Hepatocyte (in vitro differentiated cells): ENCODE measurements around the gene CD81.

ENCODE experiments used
- EZH2 ChIP-seq: fragments of 200-600 bp; sonication (generic); IDR thresholded peaks from 2 replicates; pipeline ENCODE4 v1.6.1; 2016; ENCODE audit warnings: antibody characterized with exemption, mild to moderate bottlenecking, borderline replicate concordance
- EZH2phosphoT487 ChIP-seq: fragments of 200-600 bp; sonication (generic); IDR thresholded peaks from one replicate; pipeline ENCODE4 v1.6.1; 2018; ENCODE audit warnings: antibody characterized with exemption, mild to moderate bottlenecking, low read depth, moderate library complexity; ENCODE audit not compliant: unreplicated experiment, severe bottlenecking
- TF ChIP-seq, protein P1 (sequence below): fragments of 200-600 bp; sonication (generic); IDR thresholded peaks from 2 replicates; pipeline ENCODE4 v1.5.1; 2016; ENCODE audit warnings: antibody characterized with exemption, mild to moderate bottlenecking; ENCODE audit not compliant: poor library complexity

DNA sequence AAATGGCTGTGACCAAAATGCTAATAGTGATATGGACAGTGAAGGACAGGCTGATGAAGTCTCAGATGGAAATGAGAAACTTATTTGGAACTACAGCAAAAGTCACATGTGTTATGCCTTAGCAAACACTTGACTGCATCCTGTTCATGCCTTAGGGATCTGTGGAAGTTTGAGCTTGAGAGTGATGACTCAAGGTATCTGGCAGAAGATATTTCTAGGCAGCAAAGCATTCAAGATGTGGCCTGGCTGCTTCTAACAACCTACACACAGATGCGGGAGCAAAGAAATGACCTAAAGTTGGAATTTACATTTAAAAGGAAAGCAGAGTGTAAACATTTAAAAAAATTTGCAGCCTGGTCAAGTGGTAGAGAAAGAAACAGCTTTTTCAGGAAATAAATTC is 28.1 kb upstream of the CD81 start:
- TF ChIP-seq, protein P1, sequence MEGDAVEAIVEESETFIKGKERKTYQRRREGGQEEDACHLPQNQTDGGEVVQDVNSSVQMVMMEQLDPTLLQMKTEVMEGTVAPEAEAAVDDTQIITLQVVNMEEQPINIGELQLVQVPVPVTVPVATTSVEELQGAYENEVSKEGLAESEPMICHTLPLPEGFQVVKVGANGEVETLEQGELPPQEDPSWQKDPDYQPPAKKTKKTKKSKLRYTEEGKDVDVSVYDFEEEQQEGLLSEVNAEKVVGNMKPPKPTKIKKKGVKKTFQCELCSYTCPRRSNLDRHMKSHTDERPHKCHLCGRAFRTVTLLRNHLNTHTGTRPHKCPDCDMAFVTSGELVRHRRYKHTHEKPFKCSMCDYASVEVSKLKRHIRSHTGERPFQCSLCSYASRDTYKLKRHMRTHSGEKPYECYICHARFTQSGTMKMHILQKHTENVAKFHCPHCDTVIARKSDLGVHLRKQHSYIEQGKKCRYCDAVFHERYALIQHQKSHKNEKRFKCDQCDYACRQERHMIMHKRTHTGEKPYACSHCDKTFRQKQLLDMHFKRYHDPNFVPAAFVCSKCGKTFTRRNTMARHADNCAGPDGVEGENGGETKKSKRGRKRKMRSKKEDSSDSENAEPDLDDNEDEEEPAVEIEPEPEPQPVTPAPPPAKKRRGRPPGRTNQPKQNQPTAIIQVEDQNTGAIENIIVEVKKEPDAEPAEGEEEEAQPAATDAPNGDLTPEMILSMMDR = no peak
- TF ChIP-seq EZH2 (no peak), EZH2phosphoT487 (no peak)
